Stimulated activated CD4-positive, alpha-beta T cell treated with anti-CD3 and anti-CD28 coated beads, Interleukin-1b, Interleukin-23, amount 100 ng/mL, for 4 hours (primary cell): ENCODE data around the gene HSPB9.
"Not testable (repeated sequence)": the region's sequence is repeated elsewhere in the genome, so short reads cannot be mapped to it uniquely, and the experiment has no call there.

Experiments used
- DNase-seq, 2 donors: peaks; one replicate each; pipeline ENCODE4 v3.0.0-alpha.2; 2020; ENCODE audit warnings: low read depth in 2 of 2

The HSPB9 gene

GRCh38 chr17:42120161-42120769 is 2.3 kb upstream of the HSPB9 start:
- no peak for DNase-seq

- peak; percentile 70 to 74 for DNase-seq
These were observed 1.5 kb upstream of the HSPB9 start, which contains the start of gene KAT2A for GRCh38 chr17:42120770-42121769. TSS of gene KAT2A (minus strand) at chr17:42121367. CDS start at chr17:42121304, 63 bp downstream.

GRCh38 chr17:42124256-42124655 is 1.7 kb downstream of the HSPB9 start:
- DNase-seq = no peak

GRCh38 chr17:42125565-42125964 is 3.0 kb downstream of the HSPB9 start:
- no peak for DNase-seq

GRCh38 chr17:42126836-42127235 is 4.2 kb downstream of the HSPB9 start:
- no peak for DNase-seq

GRCh38 chr17:42127414-42127813 is 4.8 kb downstream of the HSPB9 start:
- no peak for DNase-seq

GRCh38 chr17:42129109-42129837 is 6.7 kb downstream of the HSPB9 start:
- no peak for DNase-seq

- no peak for DNase-seq
These were observed 7.8 kb downstream of the HSPB9 start for GRCh38 chr17:42130310-42130936.

- no peak for DNase-seq
These were observed 8.6 kb downstream of the HSPB9 start for GRCh38 chr17:42131232-42131631.

- DNase-seq = no peak
These were observed 9.4 kb downstream of the HSPB9 start for GRCh38 chr17:42131981-42132432.

GRCh38 chr17:42132941-42133340 is 10.3 kb downstream of the HSPB9 start:
- no peak for DNase-seq

GRCh38 chr17:42133461-42134041 is 10.9 kb downstream of the HSPB9 start:
- no peak for DNase-seq

GRCh38 chr17:42135151-42135550 is 12.5 kb downstream of the HSPB9 start:
- DNase-seq = no peak

GRCh38 chr17:42135664-42136653 is 13.4 kb downstream of the HSPB9 start:
- no peak for DNase-seq

GRCh38 chr17:42136654-42137051 is 14.0 kb downstream of the HSPB9 start:
- no peak for DNase-seq

- DNase-seq = no peak
These were observed 16.3 kb downstream of the HSPB9 start for GRCh38 chr17:42138749-42139492.

GRCh38 chr17:42140690-42141089 is 18.1 kb downstream of the HSPB9 start:
- not testable (repeated sequence) for DNase-seq

- no peak for DNase-seq
These were observed 18.8 kb downstream of the HSPB9 start for GRCh38 chr17:42141382-42141781.

GRCh38 chr17:42142371-42142896 is 19.8 kb downstream of the HSPB9 start:
- no peak for DNase-seq
